Heart left ventricle (tissue), 16 donors: ENCODE data around the gene CTAG1B. TPM values are rescaled to one million over a fixed set of nuclear protein-coding genes. Genes with fewer than 3 reads are reported as not detected.
A peak's percentile ranks its signal among the peaks of the same experiment; 100 is the strongest.

Experiments used
- ATAC-seq, 4 donors: fragments of 200-7000 bp; cut with Tn5 transposase; one replicate each; pipeline ENCODE4 v1.9.1; 2020 to 2022; ENCODE audit warnings: moderate library complexity in 4 of 4, mild to moderate bottlenecking in 3 of 4, moderate number of reproducible peaks in 1 of 4
- DNase-seq, 5 donors: peaks; one replicate each; pipeline ENCODE4 v3.0.0-alpha.2; 2020
- H3K27ac ChIP-seq, 12 donors: fragments of 200-600 bp; sonication (generic) in 4 of 12; one replicate each; pipeline versions ENCODE4 v1.5.0 to v1.8.0; 2016 to 2022; ENCODE audit warnings: mild to moderate bottlenecking in 2 of 12
- H3K27me3 ChIP-seq, 9 donors: fragments of 200-600 bp; sonication (generic) in 2 of 9; one replicate each; pipeline versions ENCODE4 v1.5.1 to v1.8.0; 2016 to 2022; ENCODE audit warnings: mild to moderate bottlenecking in 3 of 9
- H3K36me3 ChIP-seq, 9 donors: fragments of 200-600 bp; sonication (generic) in 2 of 9; one replicate each; pipeline versions ENCODE4 v1.5.0 to v1.8.0; 2018 to 2022; ENCODE audit warnings: mild to moderate bottlenecking in 2 of 9
- H3K4me1 ChIP-seq, 12 donors: fragments of 200-600 bp; sonication (generic) in 4 of 12; one replicate each; pipeline versions ENCODE4 v1.5.0 to v1.8.0; 2016 to 2022; ENCODE audit warnings: mild to moderate bottlenecking in 3 of 12
- H3K4me3 ChIP-seq, 12 donors: fragments of 200-600 bp; sonication (generic) in 4 of 12; one replicate each; pipeline versions ENCODE4 v1.5.0 to v1.8.0; 2017 to 2022; ENCODE audit warnings: mild to moderate bottlenecking in 9 of 12, moderate library complexity in 4 of 12
- H3K9me3 ChIP-seq, 12 donors: fragments of 200-600 bp; sonication (generic) in 4 of 12; one replicate each; pipeline versions ENCODE4 v1.5.0 to v1.8.0; 2016 to 2022; ENCODE audit warnings: mild to moderate bottlenecking in 1 of 12
- CTCF ChIP-seq, 12 donors: fragments of 200-600 bp; sonication (generic) in 4 of 12; IDR thresholded peaks; one replicate each; pipeline versions ENCODE4 v1.5.0 to v1.8.0; 2018 to 2022; ENCODE audit warnings: antibody characterized with exemption in 12 of 12, mild to moderate bottlenecking in 5 of 12
- POLR2A ChIP-seq, 2 donors: fragments of 450-650 bp; IDR thresholded peaks; one replicate each; pipeline ENCODE4 v1.6.1; 2017; ENCODE audit warnings: antibody characterized with exemption in 2 of 2, mild to moderate bottlenecking in 2 of 2, moderate library complexity in 2 of 2
- WGBS, 4 donors: extraction: QIAGEN DNeasy Blood & Tissue Kit in 2 of 4; methylation state at CpG; one replicate each; pipeline versions ENCODE4 v1.1.5 to v1.1.7; 2013 to 2018; 5-methylcytosine and 5-hydroxymethylcytosine counted together
- intact Hi-C, 10 donors: fragments of 100-400 bp; cut with DNase I; formaldehyde crosslinking; loops; one replicate each; pipeline versions ENCODE4 v1.11.1 to v1.14.2; 2022
- polyA plus RNA-seq, 2 donors: library from polyadenylated mRNA; stranded (reverse); fragments of 200-250 nt; gene quantifications; one replicate each; pipeline ENCODE4 v1.2.3, GENCODE V29; 2013
- total RNA-seq, 9 donors: library from RNA; depleted of rRNA in 2 of 9; stranded (reverse); fragments of >200 nt in 2 of 9; fragmentation: NEBNext Ultra II Directional in 3 of 9; extraction: Animal tissue kit (Norgen Biotek cat#: 25700) in 3 of 9; gene quantifications; one replicate each; pipeline versions ENCODE4 v1.1.0 to v1.2.4, GENCODE V29; 2016 to 2023
- donor health status: ischemic (EF 13 %, LVEDD 7.1; RV severe dilation, severe dysfunction).
- donor health status: healthy with polysubstance abuse.
- donor health status: DM: no; HTN: yes; CAD: no.
- donor health status: DM: no; HTN: no; CAD: no.
- donor health status: ischemic (EF 25% LVEDD 6.9; RV normal size, moderate dysfunction).
- donor health status: ischemic (EF 25% LVEDD 5.7; RV mildly dilated, moderate dysfunction).
- donor health status: healthy.
- donor health status: DM: yes; HTN: yes; CAD: no.
- donor health status: ischemic (EF 35%, LVEDD 5.7; RV mildly dilated, moderate dysfunction).
- donor health status: nonischemic (EF 11% LVEDD 7.7; RV severe dilation, severe dysfunction).
- donor health status: DM: yes; HTN: yes; CAD: no.
- donor health status: PGD.
- donor health status: ischemic (EF 29% LVEDD 5.4; RV normal size, mild dysfunction).
- donor health status: nonischemic (EF 23%, LVEDD 6.1; RV moderate dilation, normal function).

Gene CTAG1B
- total and polyA plus RNA-seq, 11 donors = not detected

DNA sequence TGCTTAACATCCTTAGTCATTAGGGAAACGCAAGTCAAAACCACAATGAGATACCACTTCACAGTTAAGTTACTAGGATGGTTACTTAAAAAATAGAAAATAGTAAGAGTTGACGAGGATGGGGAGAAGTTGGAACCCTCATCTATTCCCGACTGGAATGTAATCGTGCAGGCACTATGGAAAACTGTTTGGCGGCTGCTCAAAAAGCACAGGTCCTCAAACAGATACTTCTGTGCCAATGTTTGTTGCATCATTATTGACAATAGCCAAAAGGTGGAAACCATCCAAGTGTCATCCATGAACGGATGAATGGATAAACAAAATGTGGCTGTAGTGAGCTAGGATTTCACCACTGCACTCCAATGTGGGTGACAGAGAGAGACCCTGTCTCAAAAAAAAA lies 11.7 kb downstream of the CTAG1B start:
- DNase-seq (no peak), ATAC-seq (no peak)
- H3K36me3 ChIP-seq = no peaks in the 10 kb centered on the region
- no peak overlapping the region for H3K27ac ChIP-seq
- no peak overlapping the region for H3K4me3 ChIP-seq
- H3K27me3 ChIP-seq = peaks cover 0 to 7% (median 0%) of the 10 kb centered on the region in 9 donors
- no peaks in the 10 kb centered on the region for H3K9me3 ChIP-seq
- no peak for TF ChIP-seq CTCF (IDR thresholded peaks at IDR 0.05)
- TF ChIP-seq POLR2A (IDR thresholded peaks at IDR 0.05) = no peak
- 72 to 80% (median 74%) methylated on average over 6 of the region's 6 CpGs for WGBS, 4 donors
- H3K4me1 ChIP-seq = no peaks in the 10 kb centered on the region
- intact Hi-C loops = no loop called here

DNA sequence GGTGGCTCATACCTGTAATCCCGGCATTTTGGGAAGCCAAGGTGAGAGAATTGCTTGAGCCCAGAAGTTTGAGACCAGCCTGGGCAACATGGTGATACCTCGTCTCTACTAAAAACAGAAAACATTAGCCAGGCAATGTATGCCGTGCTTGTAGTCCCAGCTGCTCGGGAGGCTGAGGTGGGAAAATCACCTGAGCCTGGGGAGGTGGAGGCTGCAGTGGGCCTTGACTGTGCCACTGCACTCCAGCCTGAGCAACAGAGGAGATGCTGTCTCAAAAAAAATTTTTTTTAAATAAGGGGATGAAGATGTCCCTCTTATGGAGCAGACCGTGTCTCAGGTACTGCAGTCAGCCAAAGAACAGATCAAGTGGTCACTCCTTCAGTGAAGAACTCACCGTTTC lies 13.5 kb downstream of the CTAG1B start:
- H3K36me3 ChIP-seq = no peaks in the 10 kb centered on the region
- no peak for TF ChIP-seq CTCF (IDR thresholded peaks at IDR 0.05)
- no peak for TF ChIP-seq POLR2A (IDR thresholded peaks at IDR 0.05)
- no peak for DNase-seq
- no peak for ATAC-seq
- intact Hi-C loops = no loop called here
- no peak overlapping the region for H3K4me3 ChIP-seq
- peaks cover 0 to 7% (median 0%) of the 10 kb centered on the region in 9 donors for H3K27me3 ChIP-seq
- H3K27ac ChIP-seq = no peak overlapping the region
- H3K9me3 ChIP-seq = no peaks in the 10 kb centered on the region
- H3K4me1 ChIP-seq = no peaks in the 10 kb centered on the region
- WGBS, 4 donors = 71 to 90% (median 81%) methylated on average over 6 of the region's 6 CpGs

DNA sequence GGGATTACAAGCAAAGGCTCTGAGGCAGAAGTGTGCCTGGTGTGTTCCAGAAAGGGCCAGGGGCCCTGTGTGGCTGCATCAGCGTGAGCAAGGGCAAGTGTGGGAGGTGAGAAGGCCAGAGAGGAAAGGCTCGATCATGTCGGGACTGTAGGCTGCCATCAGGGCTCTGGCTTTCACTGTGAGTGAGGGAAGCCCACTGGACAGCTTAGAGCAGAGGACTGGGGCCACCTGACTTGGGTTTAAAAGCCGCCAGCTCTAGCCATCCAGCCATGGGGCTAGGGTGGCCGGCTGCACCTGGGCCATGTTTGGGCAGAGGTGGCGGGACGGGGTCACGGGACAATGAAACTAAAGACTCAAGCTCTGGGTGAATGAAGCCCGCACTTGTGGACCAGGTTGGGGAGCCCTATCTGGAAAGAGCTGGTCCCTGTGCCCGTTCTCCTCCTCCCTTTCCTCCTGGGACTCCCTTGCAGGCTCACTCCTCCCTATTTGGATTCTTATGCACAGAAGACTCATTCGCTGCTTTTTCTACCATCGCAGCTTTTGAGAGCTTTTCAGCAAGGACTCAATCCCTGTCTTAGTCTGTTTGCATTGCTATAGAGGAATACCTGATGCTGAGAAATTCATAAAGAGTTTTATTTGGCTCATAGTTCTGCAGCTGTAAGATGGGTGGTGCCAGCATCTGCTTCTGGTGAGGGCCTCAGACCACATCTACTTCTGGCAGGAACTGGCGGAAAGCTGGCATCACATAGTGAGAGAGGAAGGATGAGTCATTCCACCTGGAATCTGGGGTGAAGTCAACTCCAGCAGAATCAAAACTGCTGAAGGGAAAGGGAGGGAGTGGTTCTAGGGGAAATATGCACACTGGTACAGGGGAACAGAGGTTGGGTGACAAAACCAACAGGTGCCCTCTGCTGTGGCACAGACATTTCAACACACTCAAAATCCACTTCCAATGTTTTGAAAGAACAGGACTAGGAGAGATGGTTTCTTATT lies 15.3 kb downstream of the CTAG1B start:
- no peak for TF ChIP-seq POLR2A (IDR thresholded peaks at IDR 0.05)
- TF ChIP-seq CTCF (IDR thresholded peaks at IDR 0.05) = no peak
- 78 to 85% (median 80%) methylated on average over 12 to 13 of the region's 13 CpGs for WGBS, 4 donors
- peak in 1 of 4 donors; percentile 72 for ATAC-seq
- Histone ChIP-seq H3K4me1 (no peaks in the 10 kb centered on the region), H3K9me3 (no peaks in the 10 kb centered on the region), H3K27me3 (peaks cover 0 to 7% (median 0%) of the 10 kb centered on the region in 9 donors), H3K4me3 (no peak overlapping the region), H3K36me3 (no peaks in the 10 kb centered on the region), H3K27ac (no peak overlapping the region)
- intact Hi-C loops = no loop called here
- DNase-seq = peak in 2 of 5 donors; percentile 9 to 34

DNA sequence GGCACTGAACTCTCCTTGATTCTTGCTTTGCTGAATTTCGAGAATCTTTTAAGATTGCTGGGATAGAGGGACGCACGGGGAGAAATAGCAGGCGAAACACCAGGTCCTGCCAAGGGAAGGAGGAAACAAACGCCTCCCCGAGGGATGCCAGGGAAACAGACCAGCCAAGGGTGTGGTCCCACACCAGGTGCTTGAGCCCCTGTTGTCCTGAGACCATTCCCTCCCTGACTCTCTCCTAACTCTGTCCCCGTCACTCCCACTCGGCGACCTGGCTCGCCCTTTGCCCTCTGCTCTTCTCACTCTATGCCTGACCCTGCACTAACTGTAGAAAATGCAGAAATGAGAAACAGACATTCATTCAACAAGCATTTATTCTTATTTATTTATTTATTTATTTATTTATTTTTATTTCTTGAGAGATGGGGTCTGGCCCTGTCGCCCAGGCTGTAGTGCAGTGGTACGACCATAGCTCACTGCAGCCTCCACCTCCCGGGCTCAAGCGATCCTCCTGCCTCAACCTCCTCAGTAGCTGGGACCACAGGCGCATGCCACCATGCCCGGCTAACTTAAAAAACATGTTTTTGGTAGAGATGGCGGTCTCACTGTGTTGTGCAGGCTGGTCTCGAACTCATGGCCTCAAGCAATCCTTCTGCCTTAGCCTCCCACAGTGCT lies 16.2 kb downstream of the CTAG1B start:
- no peaks in the 10 kb centered on the region for H3K36me3 ChIP-seq
- H3K9me3 ChIP-seq = no peaks in the 10 kb centered on the region
- DNase-seq = no peak
- no peak for TF ChIP-seq CTCF (IDR thresholded peaks at IDR 0.05)
- TF ChIP-seq POLR2A (IDR thresholded peaks at IDR 0.05) = no peak
- no peak for ATAC-seq
- H3K4me1 ChIP-seq = no peaks in the 10 kb centered on the region
- intact Hi-C loops = no loop called here
- WGBS, 4 donors = 85 to 89% (median 87%) methylated on average over 18 of the region's 18 CpGs
- peaks cover 0 to 7% (median 0%) of the 10 kb centered on the region in 9 donors for H3K27me3 ChIP-seq
- no peak overlapping the region for H3K27ac ChIP-seq
- H3K4me3 ChIP-seq = no peak overlapping the region
